ENCODE data around the gene PLK5. TPM values are rescaled to one million over a fixed set of nuclear protein-coding genes. Genes with fewer than 3 reads are reported as not detected.

Gene PLK5
- total RNA-seq, 4 donors from 2014 or later = 0.17 TPM; not detected in 3

DNA sequence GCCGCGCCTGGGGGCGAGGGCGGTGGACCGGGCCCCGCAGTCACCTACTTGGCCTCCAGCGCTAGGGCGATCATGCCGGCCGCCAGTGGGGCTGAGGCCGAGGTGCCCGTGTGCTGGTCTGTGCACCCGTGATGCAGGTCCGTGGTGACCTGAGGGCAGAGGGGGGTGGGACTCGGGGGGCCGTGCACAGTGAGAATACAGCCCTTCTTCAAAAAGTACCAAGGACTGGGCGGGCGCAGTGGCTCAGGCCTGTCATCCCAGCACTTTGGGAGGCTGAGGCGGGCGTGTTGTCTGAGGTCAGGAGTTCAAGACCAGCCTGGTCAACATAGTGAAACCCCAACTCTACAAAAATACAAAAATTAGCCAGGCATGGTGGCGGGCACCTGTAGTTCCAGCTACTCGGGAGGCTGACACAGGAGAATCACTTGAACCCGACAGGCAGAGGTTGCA is 39.9 kb upstream of the PLK5 start:
- Histone ChIP-seq H3K4me1 (peaks cover 6 to 9% (median 8%) of the 10 kb centered on the region in 4 donors), H3K27ac (replicated peaks in 1 of 4) (no peak overlapping the region), H3K4me3 (no peak overlapping the region), H3K36me3 (no peaks in the 10 kb centered on the region), H3K27me3 (no peaks in the 10 kb centered on the region), H3K9me3 (no peaks in the 10 kb centered on the region)
- TF ChIP-seq EP300 (IDR thresholded peaks at IDR 0.05) = no peak
- TF ChIP-seq, protein P1, sequence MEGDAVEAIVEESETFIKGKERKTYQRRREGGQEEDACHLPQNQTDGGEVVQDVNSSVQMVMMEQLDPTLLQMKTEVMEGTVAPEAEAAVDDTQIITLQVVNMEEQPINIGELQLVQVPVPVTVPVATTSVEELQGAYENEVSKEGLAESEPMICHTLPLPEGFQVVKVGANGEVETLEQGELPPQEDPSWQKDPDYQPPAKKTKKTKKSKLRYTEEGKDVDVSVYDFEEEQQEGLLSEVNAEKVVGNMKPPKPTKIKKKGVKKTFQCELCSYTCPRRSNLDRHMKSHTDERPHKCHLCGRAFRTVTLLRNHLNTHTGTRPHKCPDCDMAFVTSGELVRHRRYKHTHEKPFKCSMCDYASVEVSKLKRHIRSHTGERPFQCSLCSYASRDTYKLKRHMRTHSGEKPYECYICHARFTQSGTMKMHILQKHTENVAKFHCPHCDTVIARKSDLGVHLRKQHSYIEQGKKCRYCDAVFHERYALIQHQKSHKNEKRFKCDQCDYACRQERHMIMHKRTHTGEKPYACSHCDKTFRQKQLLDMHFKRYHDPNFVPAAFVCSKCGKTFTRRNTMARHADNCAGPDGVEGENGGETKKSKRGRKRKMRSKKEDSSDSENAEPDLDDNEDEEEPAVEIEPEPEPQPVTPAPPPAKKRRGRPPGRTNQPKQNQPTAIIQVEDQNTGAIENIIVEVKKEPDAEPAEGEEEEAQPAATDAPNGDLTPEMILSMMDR (IDR thresholded peaks at IDR 0.05) = no peak
- TF ChIP-seq POLR2A (IDR thresholded peaks at IDR 0.05; ENCODE audit: low read depth) = no peak
- TF ChIP-seq POLR2AphosphoS5 (IDR thresholded peaks at IDR 0.05) = no peak
- DNase-seq (ENCODE audit: extremely low spot score) = no peak
- intact Hi-C loops (cut with DNase I) = no loop called here
- 90% methylated on average over 22 of the region's 23 CpGs for WGBS

DNA sequence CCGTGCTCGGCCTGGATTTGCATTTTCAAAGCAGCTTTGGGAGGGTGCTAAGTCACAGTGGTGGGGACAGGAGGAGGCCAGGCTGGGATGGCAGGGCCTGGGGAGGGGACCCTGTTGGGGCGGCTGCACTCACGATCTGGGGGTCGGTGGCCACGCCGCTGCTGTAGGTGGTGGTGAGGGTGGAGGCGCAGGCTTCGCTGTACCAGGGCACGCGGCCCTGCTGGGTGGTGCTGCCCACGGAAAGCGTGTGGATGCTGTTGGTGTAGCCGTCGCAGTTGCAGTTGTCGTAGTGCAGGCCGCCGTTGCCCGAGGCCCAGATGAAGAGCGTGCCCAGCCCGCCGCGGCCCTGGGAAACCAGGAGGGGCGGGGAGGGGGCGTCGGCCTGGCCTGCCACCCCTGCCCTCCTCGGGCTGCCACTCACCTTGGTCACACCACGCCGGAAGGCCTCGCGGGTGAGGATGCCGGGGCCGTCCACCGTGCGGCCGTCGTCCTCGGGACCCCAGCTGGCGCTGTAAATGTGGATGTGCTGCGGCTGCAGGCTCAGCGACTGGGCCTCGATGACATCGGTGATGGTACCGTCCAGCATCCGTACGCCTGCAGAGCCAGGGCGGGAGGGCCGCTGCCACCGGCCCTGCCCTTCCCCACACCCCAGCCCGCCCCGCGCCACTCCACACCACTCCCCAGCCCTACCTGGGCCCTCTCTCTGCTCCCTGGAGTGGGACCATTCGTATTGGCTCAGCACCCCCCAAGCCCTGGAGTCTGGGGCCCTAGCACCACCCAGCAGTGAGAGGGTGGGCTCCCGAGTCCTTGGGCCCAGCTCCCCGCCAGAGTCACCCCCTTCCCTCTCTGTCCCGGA is 36.9 kb upstream of the PLK5 start:
- H3K36me3 ChIP-seq = no peaks in the 10 kb centered on the region
- H3K4me3 ChIP-seq = no peak overlapping the region
- intact Hi-C loops (cut with DNase I) = no loop called here
- H3K27me3 ChIP-seq = peaks cover 0 to 8% (median 0%) of the 10 kb centered on the region in 4 donors
- no peak overlapping the region for H3K27ac ChIP-seq (replicated peaks in 1 of 4)
- TF ChIP-seq, protein P1 (IDR thresholded peaks at IDR 0.05) = no peak
- TF ChIP-seq EP300 (IDR thresholded peaks at IDR 0.05) (no peak), POLR2AphosphoS5 (IDR thresholded peaks at IDR 0.05) (no peak), POLR2A (IDR thresholded peaks at IDR 0.05; ENCODE audit: low read depth) (no peak)
- H3K9me3 ChIP-seq = no peaks in the 10 kb centered on the region
- peaks cover 17 to 21% (median 19%) of the 10 kb centered on the region in 4 donors for H3K4me1 ChIP-seq
- 94% methylated on average over 42 of the region's 56 CpGs for WGBS
- no peak for DNase-seq (ENCODE audit: extremely low spot score)

DNA sequence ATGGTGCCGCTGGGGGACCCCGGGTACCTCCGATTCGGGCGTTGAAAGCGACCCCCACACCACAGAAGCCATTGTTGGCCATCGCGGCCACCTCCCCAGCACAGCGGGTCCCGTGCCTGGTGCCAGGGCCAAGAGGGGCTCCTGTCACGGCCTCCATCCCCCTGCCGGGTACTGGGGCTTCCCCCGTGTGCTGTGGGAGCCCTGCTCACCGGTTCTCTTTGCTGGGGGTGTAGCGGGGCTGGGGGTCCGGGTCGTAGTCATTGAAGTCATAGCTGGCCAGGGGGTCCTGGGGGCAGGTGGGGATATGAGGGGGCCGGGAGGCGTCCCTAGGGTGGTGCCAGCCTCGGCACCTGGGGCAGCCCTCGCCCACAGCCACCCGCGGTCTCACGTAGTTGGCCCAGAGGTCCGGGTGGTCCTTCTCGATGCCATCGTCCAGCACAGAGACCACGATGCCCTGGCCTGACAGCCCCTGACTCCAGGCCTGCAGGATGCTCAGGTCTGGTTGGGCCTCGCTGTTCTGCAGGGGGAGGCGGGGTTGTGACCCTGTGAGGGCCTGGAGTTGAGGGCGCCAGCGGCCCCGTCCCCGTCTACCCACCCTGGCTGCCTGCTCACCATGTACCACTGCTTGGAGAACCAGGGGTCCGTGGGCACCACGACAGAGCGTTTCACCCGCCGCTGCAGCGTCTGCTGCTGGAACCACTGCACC is 36.1 kb upstream of the PLK5 start:
- peaks cover 17 to 21% (median 19%) of the 10 kb centered on the region in 4 donors for H3K4me1 ChIP-seq
- H3K36me3 ChIP-seq = no peaks in the 10 kb centered on the region
- no peaks in the 10 kb centered on the region for H3K9me3 ChIP-seq
- intact Hi-C loops (cut with DNase I) = no loop called here
- no peak overlapping the region for H3K4me3 ChIP-seq
- no peak for DNase-seq (ENCODE audit: extremely low spot score)
- peaks cover 0 to 16% (median 0%) of the 10 kb centered on the region in 4 donors for H3K27me3 ChIP-seq
- no peak for TF ChIP-seq POLR2AphosphoS5 (IDR thresholded peaks at IDR 0.05)
- no peak overlapping the region for H3K27ac ChIP-seq (replicated peaks in 1 of 4)
- 96% methylated on average over 11 of the region's 40 CpGs for WGBS

DNA sequence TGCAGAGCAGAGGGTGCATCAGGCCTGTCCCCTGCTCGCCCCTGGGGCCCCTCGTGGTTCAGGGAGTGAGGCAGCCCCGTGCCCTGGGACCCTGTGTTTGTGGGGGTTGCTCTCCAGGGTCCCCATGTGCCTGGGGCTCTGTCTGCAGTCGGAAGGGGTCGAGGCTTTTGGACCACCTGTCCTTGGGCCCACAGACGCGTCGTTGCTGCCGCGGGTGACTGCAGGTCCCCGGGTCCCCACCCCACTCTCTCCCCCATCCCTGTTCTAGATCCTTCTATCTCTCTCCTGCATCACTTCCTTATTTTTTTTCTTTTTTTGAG is 35.6 kb upstream of the PLK5 start:
- Histone ChIP-seq H3K27me3 (peaks cover 0 to 18% (median 0%) of the 10 kb centered on the region in 4 donors), H3K4me1 (peaks cover 17 to 21% (median 19%) of the 10 kb centered on the region in 4 donors), H3K27ac (replicated peaks in 1 of 4) (no peak overlapping the region), H3K4me3 (no peak overlapping the region), H3K36me3 (no peaks in the 10 kb centered on the region), H3K9me3 (no peaks in the 10 kb centered on the region)
- no peak for DNase-seq (ENCODE audit: extremely low spot score)
- TF ChIP-seq EP300 (IDR thresholded peaks at IDR 0.05) = no peak
- TF ChIP-seq POLR2A (IDR thresholded peaks at IDR 0.05; ENCODE audit: low read depth) = no peak
- no peak for TF ChIP-seq POLR2AphosphoS5 (IDR thresholded peaks at IDR 0.05)
- TF ChIP-seq, protein P1 (IDR thresholded peaks at IDR 0.05) = no peak
- intact Hi-C loops (cut with DNase I) = no loop called here
- WGBS = 95% methylated on average over 11 of the region's 11 CpGs

All from esophagus muscularis mucosa (tissue), 4 donors.